ENCODE data around the gene MYOD1. TPM values are rescaled to one million over a fixed set of nuclear protein-coding genes. Genes with fewer than 3 reads are reported as not detected.

Gene MYOD1
- total and polyA plus RNA-seq, 9 of the 15 experiments (the other 6 are each of a cell fraction or from before 2014, with no cell fraction given) = not detected

DNA sequence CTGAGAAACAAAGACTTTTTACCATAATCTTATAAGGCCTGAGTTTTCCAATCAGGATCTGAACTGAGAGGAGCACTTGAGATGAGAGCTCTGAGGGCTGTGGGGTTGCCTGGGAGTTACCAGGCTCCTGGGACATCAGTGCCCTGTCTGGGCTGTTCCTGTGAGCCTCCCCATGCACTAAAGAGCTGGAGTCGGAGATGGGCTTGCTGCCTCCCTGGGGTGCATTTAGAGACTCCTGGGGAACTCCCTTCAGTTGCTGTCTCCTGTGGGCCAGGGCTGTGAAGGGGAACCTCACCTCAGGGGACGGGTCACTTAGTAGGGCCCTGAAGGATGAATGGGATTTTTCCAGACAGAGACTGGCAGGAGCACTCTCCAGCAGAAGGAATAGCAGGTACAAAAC is 48.5 kb downstream of the MYOD1 start (continued):
- TF ChIP-seq, protein P1, sequence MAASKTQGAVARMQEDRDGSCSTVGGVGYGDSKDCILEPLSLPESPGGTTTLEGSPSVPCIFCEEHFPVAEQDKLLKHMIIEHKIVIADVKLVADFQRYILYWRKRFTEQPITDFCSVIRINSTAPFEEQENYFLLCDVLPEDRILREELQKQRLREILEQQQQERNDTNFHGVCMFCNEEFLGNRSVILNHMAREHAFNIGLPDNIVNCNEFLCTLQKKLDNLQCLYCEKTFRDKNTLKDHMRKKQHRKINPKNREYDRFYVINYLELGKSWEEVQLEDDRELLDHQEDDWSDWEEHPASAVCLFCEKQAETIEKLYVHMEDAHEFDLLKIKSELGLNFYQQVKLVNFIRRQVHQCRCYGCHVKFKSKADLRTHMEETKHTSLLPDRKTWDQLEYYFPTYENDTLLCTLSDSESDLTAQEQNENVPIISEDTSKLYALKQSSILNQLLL (CRISPR knock-in tag; IDR thresholded peaks at IDR 0.05; ENCODE audit: borderline replicate concordance) = no peak
- TF ChIP-seq, protein P2, sequence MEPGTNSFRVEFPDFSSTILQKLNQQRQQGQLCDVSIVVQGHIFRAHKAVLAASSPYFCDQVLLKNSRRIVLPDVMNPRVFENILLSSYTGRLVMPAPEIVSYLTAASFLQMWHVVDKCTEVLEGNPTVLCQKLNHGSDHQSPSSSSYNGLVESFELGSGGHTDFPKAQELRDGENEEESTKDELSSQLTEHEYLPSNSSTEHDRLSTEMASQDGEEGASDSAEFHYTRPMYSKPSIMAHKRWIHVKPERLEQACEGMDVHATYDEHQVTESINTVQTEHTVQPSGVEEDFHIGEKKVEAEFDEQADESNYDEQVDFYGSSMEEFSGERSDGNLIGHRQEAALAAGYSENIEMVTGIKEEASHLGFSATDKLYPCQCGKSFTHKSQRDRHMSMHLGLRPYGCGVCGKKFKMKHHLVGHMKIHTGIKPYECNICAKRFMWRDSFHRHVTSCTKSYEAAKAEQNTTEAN (CRISPR knock-in tag; IDR thresholded peaks at IDR 0.05) = no peak
- TF ChIP-seq MAFG (tag; conservative IDR thresholded peaks at IDR 0.05) = no peak

DNA sequence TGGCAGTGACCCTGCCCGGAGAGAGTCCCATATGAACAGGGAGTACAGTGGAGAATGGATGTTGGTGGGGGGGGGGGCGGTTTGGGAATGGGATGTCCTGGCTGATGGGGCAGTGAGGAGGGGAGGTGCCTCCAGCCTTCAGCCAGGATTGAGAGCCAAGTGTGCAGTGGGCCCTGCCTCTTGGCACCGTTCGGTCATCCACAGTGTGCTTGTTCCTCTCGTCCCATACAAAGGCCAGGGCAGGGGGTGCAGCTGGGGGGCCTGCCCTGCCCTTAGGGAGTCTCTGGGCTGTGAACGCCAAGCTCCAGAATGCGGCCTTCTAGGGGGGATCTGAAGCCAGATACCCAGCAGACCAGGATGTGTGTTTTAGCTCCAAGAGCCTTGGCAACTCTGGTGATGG is 49.2 kb downstream of the MYOD1 start:
- CTCF ChIA-PET (ENCODE audit: low intra/inter-chr PET ratio) = interaction anchor here (0.6 kb wide), 1 partner anchor 97 kb away, joined by 3 read pairs; no protein-coding TSS in a partner anchor
- Histone ChIP-seq H4K20me1 (replicated peaks; ENCODE audit: control insufficient read depth, insufficient read depth, low read length) (peaks cover 8% of the 10 kb centered on the region; the same call in 1 of the 2 replicates), H3K9ac (ENCODE audit: insufficient read depth in 1 of 2, low read depth in 2 of 2, low read length in 2 of 2) (no peak overlapping the region), H3K9me3 (replicated peaks; ENCODE audit: control insufficient read depth, insufficient read depth, low read depth, low read length) (no peaks in the 10 kb centered on the region), H3K27ac (ENCODE audit: extremely low read depth, low read depth, low read length) (no peak overlapping the region), H2AFZ (ENCODE audit: low read depth, low read length) (no peak overlapping the region), H3K4me3 (no peak overlapping the region), H3K4me2 (ENCODE audit: insufficient read depth, low read length) (no peak overlapping the region), H3K4me1 (replicated peaks in 1 of 2; ENCODE audit: control insufficient read depth in 2 of 2, insufficient read depth in 2 of 2, low read length in 2 of 2) (peaks cover 4 to 16% of the 10 kb centered on the region in 2 experiments; a peak in 3 of 5 replicates), H3K79me2 (ENCODE audit: control insufficient read depth, insufficient read depth, low read length) (no peaks in the 10 kb centered on the region), H3K36me3 (ENCODE audit: control insufficient read depth, insufficient read depth, low read length) (no peaks in the 10 kb centered on the region), H3K27me3 (ENCODE audit: control insufficient read depth in 2 of 2, insufficient read depth in 2 of 2, low read length in 2 of 2) (peaks cover 15 to 43% of the 10 kb centered on the region in 2 experiments; a peak in 4 of 5 replicates), H3K9me1 (ENCODE audit: control insufficient read depth, insufficient read depth, low read length) (no peaks in the 10 kb centered on the region)
- WGBS (ENCODE audit: insufficient coverage, low coverage, missing lambda C conversion rate) = 0% methylated on average over 6 of the region's 7 CpGs
- no peak for FAIRE-seq
- no peak for ATAC-seq
- in situ Hi-C loops (cut with MboI) (loop anchor here (5.0 kb wide), 1 partner anchor 209 kb away; no protein-coding TSS in a partner anchor), intact Hi-C loops (cut with micrococcal nuclease) (no loop called here)
- BruUV-seq (replicated peaks) = no TSS peak
- DNase-seq (ENCODE audit: extremely low read depth in 1 of 4, low spot score in 3 of 4) = no peak
- POLR2A ChIA-PET = interaction anchor here (0.5 to 1.0 kb wide), 3 partner anchors 18 to 45 kb away, joined by 3 to 4 read pairs (median 4); no protein-coding TSS in a partner anchor
- no peak for TF ChIP-seq SETDB1 (IDR thresholded peaks at IDR 0.05; ENCODE audit: low read length)
- no peak for TF ChIP-seq RBM22 (IDR thresholded peaks at IDR 0.05; ENCODE audit: low read depth, low read length, poor library complexity, severe bottlenecking)
- no peak for TF ChIP-seq ZNF561 (CRISPR knock-in tag; conservative IDR thresholded peaks at IDR 0.05)
- no peak for TF ChIP-seq CBX1 (IDR thresholded peaks at IDR 0.05; ENCODE audit: low read depth)
- TF ChIP-seq NR4A1 (CRISPR knock-in tag; IDR thresholded peaks at IDR 0.05) = no peak
- no peak for TF ChIP-seq NR4A1 (tag; IDR thresholded peaks at IDR 0.05)
- no peak for TF ChIP-seq ELF2 (CRISPR knock-in tag; IDR thresholded peaks at IDR 0.05)
- no peak for TF ChIP-seq ZNF830 (CRISPR knock-in tag; IDR thresholded peaks at IDR 0.05)
- TF ChIP-seq HMGN3 (IDR thresholded peaks at IDR 0.05; ENCODE audit: borderline replicate concordance, extremely low read depth, insufficient read length, low read depth, low read length) = no peak
- TF ChIP-seq KHSRP (IDR thresholded peaks at IDR 0.05) = no peak
- no peak for TF ChIP-seq POU5F1 (IDR thresholded peaks at IDR 0.05; ENCODE audit: borderline replicate concordance, low read depth, low read length, partially characterized antibody)
- TF ChIP-seq MCM2 (IDR thresholded peaks at IDR 0.05; ENCODE audit: low read depth) = no peak
- no peak for TF ChIP-seq RBM34 (IDR thresholded peaks at IDR 0.05; ENCODE audit: borderline replicate concordance, insufficient read depth, low read length)
- no peak for TF ChIP-seq NFIX (CRISPR knock-in tag; IDR thresholded peaks at IDR 0.05; ENCODE audit: low read depth)
